ENCODE measurements around the gene CCDC18.
"Not testable (repeated sequence)": the region's sequence is repeated elsewhere in the genome, so short reads cannot be mapped to it uniquely, and the experiment has no call there.

CCDC18 gene

GRCh38 chr1:93243233-93243632 is 62.7 kb downstream of the CCDC18 start:
- peaks cover 52% of the 10 kb centered on the region for H3K36me3 ChIP-seq (ENCODE audit: insufficient read depth, low read depth, low read length)
- not testable (repeated sequence) for H3K9ac ChIP-seq (ENCODE audit: low read depth, low read length); H3K4me3 ChIP-seq (ENCODE audit: low read length); H3K4me1 ChIP-seq (ENCODE audit: insufficient read depth, low read length); H3K27me3 ChIP-seq (ENCODE audit: insufficient read depth, low read length); H3K27ac ChIP-seq (ENCODE audit: low read length)
- H3K9me3 ChIP-seq (ENCODE audit: insufficient read depth, low read depth, low read length) = peaks cover 27% of the 10 kb centered on the region

DNA sequence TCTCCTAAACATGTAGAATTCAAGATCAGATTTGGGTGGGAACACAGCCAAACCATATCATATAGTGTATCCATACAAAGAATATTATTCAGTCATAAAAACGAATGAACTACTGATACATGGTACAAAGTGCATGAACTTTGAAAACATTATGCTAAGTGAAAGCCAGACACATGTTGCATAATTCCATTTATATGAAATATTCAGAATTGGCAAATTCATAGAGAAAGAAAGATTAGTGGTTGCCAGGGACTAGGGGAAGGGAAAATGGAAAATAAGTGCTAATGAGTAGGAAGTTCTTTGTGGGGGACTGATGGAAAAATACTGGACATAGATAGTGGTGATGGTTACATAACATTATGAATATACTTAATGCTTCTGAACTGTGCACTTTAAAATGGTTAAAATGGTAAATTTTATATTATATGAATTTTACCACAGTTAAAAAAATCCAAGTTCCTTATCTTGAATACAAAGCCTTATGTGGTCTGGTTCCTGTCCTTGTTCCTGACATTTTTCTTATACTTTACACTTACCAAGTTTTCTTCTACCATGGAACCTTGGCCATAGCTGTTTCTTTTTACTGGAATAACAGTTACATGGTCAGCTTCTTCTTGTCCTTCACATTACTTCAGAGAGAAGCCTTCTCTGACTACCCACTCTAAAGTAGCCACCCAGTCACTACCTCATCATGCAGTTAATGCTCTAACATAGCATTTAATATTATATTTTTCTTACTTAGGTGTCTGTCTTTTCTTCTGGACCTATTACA is 64.0 kb downstream of the CCDC18 start:
- Histone ChIP-seq H3K27me3 (ENCODE audit: insufficient read depth, low read length) (no peaks in the 10 kb centered on the region), H3K36me3 (ENCODE audit: insufficient read depth, low read depth, low read length) (peaks cover 51% of the 10 kb centered on the region)

GRCh38 chr1:93251966-93252365 is 71.4 kb downstream of the CCDC18 start:
- no peak overlapping the region for H3K4me3 ChIP-seq (ENCODE audit: low read length)
- H3K9me3 ChIP-seq (ENCODE audit: insufficient read depth, low read depth, low read length) = no peaks in the 10 kb centered on the region
- peaks cover 12% of the 10 kb centered on the region for H3K36me3 ChIP-seq (ENCODE audit: insufficient read depth, low read depth, low read length)
- peaks cover 3% of the 10 kb centered on the region; the same call in 1 of the 2 replicates for H3K4me1 ChIP-seq (ENCODE audit: insufficient read depth, low read length)
- H3K27ac ChIP-seq (ENCODE audit: low read length) = no peak overlapping the region
- H3K27me3 ChIP-seq (ENCODE audit: insufficient read depth, low read length) = no peaks in the 10 kb centered on the region
- H3K9ac ChIP-seq (ENCODE audit: low read depth, low read length) = no peak overlapping the region

More for the DNA sequence above, 64.0 kb downstream of the CCDC18 start:
- no peak overlapping the region for H3K9ac ChIP-seq (ENCODE audit: low read depth, low read length)
- H3K4me1 ChIP-seq (ENCODE audit: insufficient read depth, low read length) = no peaks in the 10 kb centered on the region
- no peak overlapping the region for H3K27ac ChIP-seq (ENCODE audit: low read length)
- H3K9me3 ChIP-seq (ENCODE audit: insufficient read depth, low read depth, low read length) = peaks cover 27% of the 10 kb centered on the region
- no peak overlapping the region for H3K4me3 ChIP-seq (ENCODE audit: low read length)

GRCh38 chr1:93252598-93252997 is 72.1 kb downstream of the CCDC18 start:
- Histone ChIP-seq H3K4me1 (ENCODE audit: insufficient read depth, low read length) (peaks cover 3% of the 10 kb centered on the region; the same call in 1 of the 2 replicates), H3K4me3 (ENCODE audit: low read length) (no peak overlapping the region), H3K27ac (ENCODE audit: low read length) (no peak overlapping the region), H3K36me3 (ENCODE audit: insufficient read depth, low read depth, low read length) (peaks cover 9% of the 10 kb centered on the region), H3K9me3 (ENCODE audit: insufficient read depth, low read depth, low read length) (no peaks in the 10 kb centered on the region), H3K9ac (ENCODE audit: low read depth, low read length) (no peak overlapping the region), H3K27me3 (ENCODE audit: insufficient read depth, low read length) (no peaks in the 10 kb centered on the region)

DNA sequence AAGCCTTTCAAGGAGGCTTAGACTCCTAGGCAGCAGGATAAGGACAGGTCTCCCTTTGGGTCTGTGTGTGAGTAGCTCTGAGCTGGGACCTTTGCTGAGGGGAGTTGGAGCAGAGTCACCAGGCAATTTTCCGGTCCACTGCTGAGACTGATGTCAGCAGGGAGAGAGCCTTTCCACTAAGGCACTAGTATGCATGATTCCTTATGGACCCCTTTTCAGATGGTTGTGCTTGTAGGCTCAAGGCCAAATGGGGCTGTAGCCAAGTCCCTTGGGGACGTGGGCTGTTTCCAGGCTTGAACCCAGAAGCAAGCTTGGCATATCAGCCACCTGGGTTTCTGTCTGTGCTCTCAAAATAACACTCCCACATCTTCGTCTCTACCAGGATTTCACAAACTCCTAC is 73.0 kb downstream of the CCDC18 start:
- Histone ChIP-seq H3K9me3 (ENCODE audit: insufficient read depth, low read depth, low read length) (no peaks in the 10 kb centered on the region), H3K4me1 (ENCODE audit: insufficient read depth, low read length) (peaks cover 3% of the 10 kb centered on the region; the same call in 1 of the 2 replicates), H3K9ac (ENCODE audit: low read depth, low read length) (no peak overlapping the region), H3K4me3 (ENCODE audit: low read length) (no peak overlapping the region), H3K27ac (ENCODE audit: low read length) (no peak overlapping the region), H3K27me3 (ENCODE audit: insufficient read depth, low read length) (no peaks in the 10 kb centered on the region), H3K36me3 (ENCODE audit: insufficient read depth, low read depth, low read length) (peaks cover 12% of the 10 kb centered on the region)

- H3K4me1 ChIP-seq (ENCODE audit: insufficient read depth, low read length) = peaks cover 3% of the 10 kb centered on the region; the same call in 1 of the 2 replicates
- H3K27me3 ChIP-seq (ENCODE audit: insufficient read depth, low read length) = no peaks in the 10 kb centered on the region
- H3K9ac ChIP-seq (ENCODE audit: low read depth, low read length) = no peak overlapping the region
- peaks cover 16% of the 10 kb centered on the region for H3K36me3 ChIP-seq (ENCODE audit: insufficient read depth, low read depth, low read length)
- H3K9me3 ChIP-seq (ENCODE audit: insufficient read depth, low read depth, low read length) = no peaks in the 10 kb centered on the region
- no peak overlapping the region for H3K27ac ChIP-seq (ENCODE audit: low read length)
- H3K4me3 ChIP-seq (ENCODE audit: low read length) = no peak overlapping the region
These were observed 74.9 kb downstream of the CCDC18 start for GRCh38 chr1:93255222-93256079.

DNA sequence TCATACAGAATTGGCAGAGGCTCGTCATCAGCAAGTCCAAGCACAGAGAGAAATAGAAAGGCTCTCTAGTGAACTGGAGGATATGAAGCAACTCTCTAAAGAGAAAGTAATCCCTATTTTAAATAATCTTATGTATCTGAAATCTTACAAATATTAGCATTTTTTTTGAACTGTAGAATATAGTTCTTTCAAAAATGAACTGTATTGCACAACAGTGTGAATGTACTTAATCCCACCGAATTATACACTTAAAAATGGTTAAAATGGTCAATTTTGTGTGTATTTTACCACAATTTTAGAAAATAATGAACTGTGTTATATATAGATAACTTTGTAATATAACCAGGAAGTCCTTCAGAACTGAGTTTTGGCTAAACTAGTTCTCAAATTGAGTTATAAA is 75.9 kb downstream of the CCDC18 start:
- Histone ChIP-seq H3K4me3 (ENCODE audit: low read length) (no peak overlapping the region), H3K9me3 (ENCODE audit: insufficient read depth, low read depth, low read length) (peaks cover 6% of the 10 kb centered on the region), H3K27me3 (ENCODE audit: insufficient read depth, low read length) (no peaks in the 10 kb centered on the region), H3K9ac (ENCODE audit: low read depth, low read length) (no peak overlapping the region), H3K36me3 (ENCODE audit: insufficient read depth, low read depth, low read length) (peaks cover 19% of the 10 kb centered on the region), H3K27ac (ENCODE audit: low read length) (no peak overlapping the region), H3K4me1 (ENCODE audit: insufficient read depth, low read length) (peaks cover 3% of the 10 kb centered on the region; the same call in 1 of the 2 replicates)

DNA sequence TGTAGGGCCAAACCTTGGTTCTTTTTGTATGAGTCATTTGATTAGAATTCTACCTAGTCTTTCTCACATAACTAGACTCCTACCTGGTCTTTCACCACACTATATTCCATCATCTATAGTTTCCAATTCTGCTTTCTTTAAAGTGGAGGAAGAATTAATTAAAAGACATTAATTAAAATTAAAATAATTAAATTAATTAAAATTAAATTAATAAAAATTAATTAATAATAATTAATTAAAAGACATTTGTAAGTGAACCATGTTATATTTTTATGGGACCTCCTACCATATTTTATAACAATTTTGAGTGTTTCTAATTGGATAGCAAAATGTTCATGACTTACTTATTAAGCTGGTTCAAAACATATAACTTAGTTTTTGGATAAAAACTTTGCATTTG is 77.4 kb downstream of the CCDC18 start:
- Histone ChIP-seq H3K9me3 (ENCODE audit: insufficient read depth, low read depth, low read length) (peaks cover 20% of the 10 kb centered on the region), H3K27me3 (ENCODE audit: insufficient read depth, low read length) (no peaks in the 10 kb centered on the region), H3K9ac (ENCODE audit: low read depth, low read length) (no peak overlapping the region), H3K27ac (ENCODE audit: low read length) (no peak overlapping the region), H3K4me1 (ENCODE audit: insufficient read depth, low read length) (no peaks in the 10 kb centered on the region), H3K4me3 (ENCODE audit: low read length) (no peak overlapping the region), H3K36me3 (ENCODE audit: insufficient read depth, low read depth, low read length) (peaks cover 33% of the 10 kb centered on the region)

GRCh38 chr1:93260726-93261125 is 80.2 kb downstream of the CCDC18 start:
- Histone ChIP-seq H3K36me3 (ENCODE audit: insufficient read depth, low read depth, low read length) (peaks cover 57% of the 10 kb centered on the region), H3K9me3 (ENCODE audit: insufficient read depth, low read depth, low read length) (peaks cover 47% of the 10 kb centered on the region)
- not testable (repeated sequence) for H3K27me3 ChIP-seq (ENCODE audit: insufficient read depth, low read length); H3K4me1 ChIP-seq (ENCODE audit: insufficient read depth, low read length); H3K9ac ChIP-seq (ENCODE audit: low read depth, low read length); H3K27ac ChIP-seq (ENCODE audit: low read length); H3K4me3 ChIP-seq (ENCODE audit: low read length)

- H3K9ac ChIP-seq (ENCODE audit: low read depth, low read length) = no peak overlapping the region
- no peak overlapping the region for H3K4me3 ChIP-seq (ENCODE audit: low read length)
- peaks cover 50% of the 10 kb centered on the region for H3K9me3 ChIP-seq (ENCODE audit: insufficient read depth, low read depth, low read length)
- no peaks in the 10 kb centered on the region for H3K4me1 ChIP-seq (ENCODE audit: insufficient read depth, low read length)
- no peaks in the 10 kb centered on the region for H3K27me3 ChIP-seq (ENCODE audit: insufficient read depth, low read length)
- peaks cover 51% of the 10 kb centered on the region for H3K36me3 ChIP-seq (ENCODE audit: insufficient read depth, low read depth, low read length)
- H3K27ac ChIP-seq (ENCODE audit: low read length) = no peak overlapping the region
These were observed 82.1 kb downstream of the CCDC18 start for GRCh38 chr1:93262645-93263044.

DNA sequence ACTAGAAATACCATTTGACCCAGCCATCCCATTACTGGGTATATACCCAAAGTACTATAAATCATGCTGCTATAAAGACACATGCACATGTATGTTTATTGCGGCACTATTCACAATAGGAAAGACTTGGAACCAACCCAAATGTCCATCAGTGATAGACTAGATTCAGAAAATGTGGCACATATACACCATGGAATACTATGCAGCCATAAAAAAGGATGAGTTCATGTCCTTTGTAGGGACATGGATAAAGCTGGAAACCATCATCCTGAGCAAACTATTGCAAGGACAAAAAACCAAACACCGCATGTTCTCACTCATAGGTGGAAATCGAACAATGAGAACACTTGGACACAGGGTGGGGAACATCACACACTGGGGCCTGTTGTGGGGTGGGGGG is 88.4 kb downstream of the CCDC18 start:
- H3K9ac ChIP-seq (ENCODE audit: low read depth, low read length); H3K27me3 ChIP-seq (ENCODE audit: insufficient read depth, low read length); H3K4me1 ChIP-seq (ENCODE audit: insufficient read depth, low read length); H3K27ac ChIP-seq (ENCODE audit: low read length); H3K4me3 ChIP-seq (ENCODE audit: low read length): not testable (repeated sequence)
- Histone ChIP-seq H3K9me3 (ENCODE audit: insufficient read depth, low read depth, low read length) (peaks cover 20% of the 10 kb centered on the region), H3K36me3 (ENCODE audit: insufficient read depth, low read depth, low read length) (peaks cover 21% of the 10 kb centered on the region)

DNA sequence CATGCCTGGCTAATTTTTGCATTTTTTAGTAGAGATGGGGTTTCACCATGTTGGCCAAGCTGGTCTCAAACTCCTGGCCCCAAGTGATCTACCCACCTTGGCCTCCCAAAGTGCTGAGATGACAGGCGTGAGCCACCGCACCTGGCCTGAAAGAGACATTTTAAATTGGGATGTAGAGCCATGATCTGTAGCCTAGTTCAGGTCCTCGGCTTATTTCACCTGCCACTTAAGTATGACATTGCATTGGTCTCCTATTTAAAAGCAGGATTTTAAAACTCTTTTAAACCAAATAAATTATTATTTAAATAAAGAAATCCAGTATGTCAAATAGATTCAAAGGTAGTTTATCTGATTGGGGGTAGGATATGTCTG is 94.7 kb downstream of the CCDC18 start:
- H3K27ac ChIP-seq (ENCODE audit: low read length); H3K36me3 ChIP-seq (ENCODE audit: insufficient read depth, low read depth, low read length); H3K9me3 ChIP-seq (ENCODE audit: insufficient read depth, low read depth, low read length); H3K27me3 ChIP-seq (ENCODE audit: insufficient read depth, low read length); H3K4me3 ChIP-seq (ENCODE audit: low read length); H3K9ac ChIP-seq (ENCODE audit: low read depth, low read length): not testable (repeated sequence)
- peaks cover 19% of the 10 kb centered on the region for H3K4me1 ChIP-seq (ENCODE audit: insufficient read depth, low read length)

Measured in iPS-20b (cell line).